Activated CD4-positive, alpha-beta T cell treated with anti-CD3 and anti-CD28 coated beads, Interleukin-2, amount 50 U/mL, for 48 hours (primary cell): ENCODE data around the gene CARM1.
"Not testable (repeated sequence)": the region's sequence is repeated elsewhere in the genome, so short reads cannot be mapped to it uniquely, and the experiment has no call there.

ENCODE experiments used
- DNase-seq, 2 experiments: peaks; one replicate each; pipeline ENCODE4 v3.0.0-alpha.2; 2020

CARM1 gene

DNA sequence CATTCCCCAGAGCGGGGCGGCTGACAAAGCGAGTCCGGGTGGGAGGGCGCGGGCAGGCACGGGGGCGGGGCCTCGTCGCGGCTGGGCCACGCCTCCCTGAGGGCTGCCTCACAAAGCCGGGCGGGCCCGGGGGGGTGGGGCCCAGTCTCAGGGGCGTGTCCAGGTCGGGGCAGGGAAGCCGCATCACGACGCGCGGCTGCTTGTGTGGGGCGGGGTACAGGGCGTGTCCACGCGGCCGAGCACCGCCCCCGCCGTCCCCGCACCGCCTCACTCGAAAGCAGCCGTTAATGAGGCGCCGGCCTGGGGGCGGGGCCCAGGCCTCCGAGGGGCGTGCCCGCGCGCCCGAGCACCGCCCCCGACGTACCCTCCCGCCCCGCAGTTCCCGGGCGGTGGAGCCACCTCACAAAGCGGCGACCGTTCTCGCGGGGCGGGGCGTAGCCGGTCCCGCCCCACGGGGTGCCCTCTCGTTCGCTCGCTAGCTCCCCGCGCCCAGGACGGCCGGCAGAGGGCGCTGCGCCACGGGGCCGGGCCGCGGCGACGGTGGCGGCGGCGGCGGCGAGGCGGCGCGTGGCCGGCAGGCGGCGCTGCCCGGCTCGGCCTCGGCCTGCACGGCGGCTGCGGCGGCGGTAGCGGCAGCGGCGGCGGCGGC is at the start of gene CARM1:
Gene CARM1 (plus strand): TSS at position 599 of the 649 bp plus-strand sequence. CDS start 150 bp downstream, outside the sequence.
- DNase-seq, result peak; percentile 99

DNA sequence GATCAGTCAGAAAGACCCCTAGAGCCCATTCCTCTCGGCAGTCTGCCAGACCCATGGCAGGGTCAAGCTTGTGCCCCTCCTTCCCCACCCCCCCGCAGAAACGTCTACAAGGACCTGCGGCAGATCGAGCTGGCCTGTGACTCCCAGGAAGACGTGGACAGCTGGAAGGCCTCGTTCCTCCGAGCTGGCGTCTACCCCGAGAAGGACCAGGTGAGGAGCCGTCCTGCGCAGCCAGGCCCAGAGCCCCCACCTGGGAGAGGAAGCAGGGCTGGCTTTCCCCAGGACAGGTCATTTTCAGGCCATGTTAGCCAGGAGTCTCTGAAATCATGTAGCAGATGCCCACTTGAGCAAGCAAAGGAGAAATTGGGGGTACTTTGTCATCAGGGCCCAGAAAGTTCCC is 47.7 kb upstream of the CARM1 start:
- no peak for DNase-seq

DNA sequence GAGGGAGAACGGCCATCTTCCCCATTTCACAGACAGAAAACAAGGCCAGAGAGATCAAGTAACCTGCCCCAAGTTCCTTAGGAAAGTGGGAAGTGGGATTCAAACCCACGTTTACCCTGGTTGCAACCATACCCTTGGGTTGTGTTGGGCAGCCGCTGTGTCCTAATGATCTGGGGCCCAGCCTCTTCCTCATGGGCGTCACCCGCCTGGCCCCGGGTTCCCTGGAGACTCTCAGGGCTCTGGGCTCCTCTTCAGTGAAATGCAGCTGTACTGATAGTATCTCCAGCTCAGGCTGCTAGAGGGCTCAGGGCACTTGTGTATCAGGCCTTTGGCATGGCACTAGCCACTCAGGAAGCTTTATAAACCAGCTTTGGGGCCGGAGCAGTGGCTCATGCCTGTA is 45.1 kb upstream of the CARM1 start:
- DNase-seq, result no peak

DNA sequence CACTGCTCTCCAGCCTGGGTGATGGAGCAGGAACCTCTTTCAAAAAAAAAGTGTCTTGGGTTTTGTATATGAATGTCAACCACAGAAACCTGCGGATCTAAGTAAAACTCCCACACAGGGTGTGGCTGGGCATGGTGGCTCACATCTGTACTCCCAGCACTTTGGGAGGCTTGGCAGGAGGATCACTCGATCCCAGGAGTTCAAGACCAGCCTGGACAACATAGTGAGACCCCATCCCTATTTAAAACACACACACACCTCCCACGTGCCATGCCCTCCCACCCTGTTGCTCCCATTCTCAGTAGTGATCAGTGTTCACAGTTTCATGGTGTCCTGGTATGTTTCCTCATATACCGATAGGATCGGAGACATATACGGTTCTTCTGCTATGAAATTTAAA is 44.5 kb upstream of the CARM1 start:
- DNase-seq, result no peak

DNA sequence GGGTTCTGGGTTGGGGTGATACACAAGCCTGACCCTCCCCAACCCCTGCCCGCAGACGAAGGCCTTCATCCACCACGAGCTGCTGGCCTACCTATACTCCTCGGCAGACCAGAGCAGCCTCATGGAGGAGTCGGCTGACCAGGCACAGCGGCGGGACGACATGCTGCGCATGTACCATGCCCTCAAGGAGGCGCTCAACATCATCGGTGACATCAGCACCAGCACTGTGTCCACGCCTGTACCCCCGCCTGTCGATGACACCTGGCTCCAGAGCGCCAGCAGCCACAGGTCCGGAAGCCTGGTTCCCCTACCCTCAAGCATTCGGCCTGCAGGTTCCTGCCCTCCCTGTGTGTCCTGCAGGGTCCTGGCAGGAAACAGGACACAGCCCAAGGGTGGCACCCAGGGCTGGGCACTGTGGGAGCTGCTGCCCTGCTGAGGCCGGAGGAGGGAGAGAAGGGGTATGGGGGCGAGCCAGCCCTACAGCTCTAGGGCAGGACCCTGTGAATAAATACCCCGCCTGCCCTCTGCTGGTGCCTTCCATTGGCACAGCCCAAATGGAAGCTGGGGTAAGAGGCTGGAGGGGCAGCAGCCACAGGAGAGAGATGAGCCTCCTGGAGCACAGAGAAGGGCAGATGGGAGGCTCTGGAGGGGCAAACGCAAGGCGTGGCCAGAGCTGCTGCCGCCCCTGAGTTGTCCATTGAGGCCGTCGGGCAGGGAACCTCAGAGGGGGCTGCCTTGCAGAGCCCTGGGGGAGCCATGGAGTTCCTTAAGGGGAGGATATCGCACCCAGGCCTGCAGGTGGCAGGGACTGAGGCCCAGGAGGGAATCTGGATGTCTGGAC is 42.2 kb upstream of the CARM1 start:
- no peak for DNase-seq

DNA sequence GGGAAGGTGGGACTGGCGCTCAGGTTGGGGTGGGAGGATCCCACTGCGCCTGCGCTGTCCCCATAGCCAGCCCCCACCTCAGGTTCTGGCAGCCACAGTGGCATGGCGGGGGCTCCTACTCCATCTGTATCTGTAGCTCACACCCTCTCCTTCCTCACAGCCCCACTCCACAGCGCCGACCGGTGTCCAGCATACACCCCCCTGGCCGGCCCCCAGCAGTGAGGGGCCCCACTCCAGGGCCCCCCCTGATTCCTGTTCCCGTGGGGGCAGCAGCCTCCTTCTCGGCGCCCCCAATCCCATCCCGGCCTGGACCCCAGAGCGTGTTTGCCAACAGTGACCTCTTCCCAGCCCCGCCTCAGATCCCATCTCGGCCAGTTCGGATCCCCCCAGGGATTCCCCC is 41.4 kb upstream of the CARM1 start:
- no peak for DNase-seq

DNA sequence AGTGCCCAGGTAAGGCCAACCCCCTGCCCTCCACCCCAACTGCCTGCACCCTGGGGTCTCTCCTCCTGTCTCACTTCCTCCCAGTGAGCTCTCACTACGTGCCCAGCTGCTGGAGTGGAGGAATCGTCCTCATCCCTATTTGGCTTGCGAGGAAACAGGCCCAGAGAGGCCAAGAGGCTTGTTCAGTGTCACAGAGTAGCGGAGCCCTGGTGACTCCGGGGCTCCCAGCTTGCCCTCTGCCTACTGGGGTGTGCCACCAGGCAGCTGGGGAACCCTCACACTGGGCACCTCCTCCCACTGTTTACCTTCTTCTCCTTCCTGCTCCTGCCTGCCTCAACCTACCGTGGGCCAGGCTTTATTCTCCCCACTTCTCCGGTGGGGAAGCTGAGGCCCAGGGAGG is 41.0 kb upstream of the CARM1 start:
- DNase-seq, result no peak

DNA sequence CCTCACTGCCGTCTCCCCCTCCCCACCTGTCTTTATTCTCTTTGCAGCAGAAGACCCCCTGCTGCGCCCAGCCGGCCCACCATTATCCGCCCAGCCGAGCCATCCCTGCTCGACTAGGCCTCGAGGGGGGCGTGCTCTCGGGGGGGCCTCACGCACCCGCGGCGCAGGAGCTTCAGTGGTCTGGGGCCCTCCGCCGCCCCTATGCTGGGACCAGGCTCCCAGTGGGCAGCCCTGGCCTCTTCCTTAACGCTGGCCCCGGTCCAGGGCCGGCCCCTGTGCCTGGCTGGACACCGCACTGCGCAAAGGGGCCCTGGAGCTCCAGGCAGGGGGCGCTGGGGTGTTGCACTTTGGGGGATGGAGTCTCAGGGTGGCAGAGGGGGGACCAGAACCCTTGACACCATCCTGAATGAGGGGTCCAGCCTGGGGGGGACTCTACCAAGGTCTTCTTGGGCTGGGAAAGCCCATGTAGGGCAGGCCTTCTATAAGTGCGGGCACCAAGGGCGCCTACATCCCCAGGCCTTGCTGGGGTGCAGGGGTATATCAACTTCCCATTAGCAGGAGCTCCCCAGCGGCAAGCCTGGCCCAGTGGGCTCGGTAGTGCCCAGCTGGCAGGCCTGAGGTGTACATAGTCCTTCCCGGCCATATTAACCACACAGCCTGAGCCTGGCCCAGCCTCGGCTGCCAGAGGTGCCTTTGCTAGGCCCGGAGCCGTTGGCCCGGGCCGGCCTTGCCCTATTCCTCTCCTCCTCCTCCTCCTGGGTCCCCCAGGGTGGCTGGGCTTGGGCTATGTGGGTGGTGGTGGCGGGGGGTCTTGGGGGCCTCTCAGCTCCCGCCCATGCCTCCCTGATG is 40.2 kb upstream of the CARM1 start:
- no peak for DNase-seq

DNA sequence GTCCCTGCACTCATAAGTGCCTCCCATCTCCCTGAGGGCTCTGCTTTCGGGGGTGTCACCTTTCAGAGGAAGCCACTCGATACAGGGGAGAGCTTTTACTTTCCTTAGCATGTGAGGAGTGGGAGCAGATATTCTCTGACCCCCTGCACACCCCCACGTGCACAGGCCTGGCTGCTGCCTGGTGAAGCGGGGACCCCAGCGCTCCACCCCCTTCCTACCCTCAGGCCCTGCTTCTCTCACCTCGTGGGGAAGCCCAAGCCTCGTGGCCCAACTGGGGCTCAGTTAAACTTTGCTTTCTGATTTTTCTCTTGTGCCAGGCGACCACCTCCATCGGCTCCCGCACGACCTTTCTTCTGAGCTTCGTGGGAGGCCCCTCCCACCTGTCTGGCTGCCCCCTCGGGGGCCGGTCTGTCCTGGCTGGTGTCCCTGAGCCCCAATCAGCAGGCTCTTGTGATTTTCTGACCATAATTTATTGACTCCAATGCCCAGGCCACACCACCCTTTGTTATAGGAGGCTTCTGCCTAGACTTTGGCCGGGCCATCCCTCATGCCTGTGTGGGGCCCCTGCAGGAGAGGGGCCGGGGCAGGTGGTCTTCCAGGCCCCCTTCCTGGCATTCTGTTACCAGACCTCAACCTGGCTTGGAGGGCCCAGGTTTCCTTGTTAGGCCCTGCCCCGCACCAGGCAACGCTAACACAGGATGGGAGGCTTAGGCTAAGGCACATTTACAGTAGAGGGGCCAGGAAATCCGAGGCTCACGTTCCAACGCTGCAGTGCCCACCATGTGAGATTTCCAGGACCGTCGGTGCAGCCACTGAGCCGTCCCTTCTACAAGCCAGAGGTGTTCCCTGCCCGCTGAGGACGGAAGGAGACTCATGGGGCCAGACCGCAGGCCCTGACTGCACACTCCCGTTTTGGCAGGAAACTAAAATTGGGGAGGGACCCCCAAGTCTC is 39.1 kb upstream of the CARM1 start:
- DNase-seq, result no peak

DNA sequence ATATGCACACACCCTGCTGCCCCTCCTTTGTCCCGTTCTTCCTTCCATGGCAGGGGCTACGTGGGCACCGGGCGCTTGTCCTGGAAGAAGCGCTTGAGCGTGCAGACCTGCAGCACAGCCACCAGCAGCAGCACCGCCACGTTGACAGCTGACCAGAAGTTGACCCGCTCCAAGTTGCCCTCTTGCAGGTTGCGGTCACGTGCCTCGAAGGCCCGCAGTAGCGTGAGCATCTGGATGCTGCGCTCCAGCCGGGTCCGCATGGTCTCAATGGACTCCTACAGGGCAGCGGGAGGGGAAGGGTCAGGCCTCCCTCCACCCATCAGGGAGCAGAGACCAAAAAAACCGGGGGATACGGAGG is 38.4 kb upstream of the CARM1 start:
- no peak for DNase-seq

DNA sequence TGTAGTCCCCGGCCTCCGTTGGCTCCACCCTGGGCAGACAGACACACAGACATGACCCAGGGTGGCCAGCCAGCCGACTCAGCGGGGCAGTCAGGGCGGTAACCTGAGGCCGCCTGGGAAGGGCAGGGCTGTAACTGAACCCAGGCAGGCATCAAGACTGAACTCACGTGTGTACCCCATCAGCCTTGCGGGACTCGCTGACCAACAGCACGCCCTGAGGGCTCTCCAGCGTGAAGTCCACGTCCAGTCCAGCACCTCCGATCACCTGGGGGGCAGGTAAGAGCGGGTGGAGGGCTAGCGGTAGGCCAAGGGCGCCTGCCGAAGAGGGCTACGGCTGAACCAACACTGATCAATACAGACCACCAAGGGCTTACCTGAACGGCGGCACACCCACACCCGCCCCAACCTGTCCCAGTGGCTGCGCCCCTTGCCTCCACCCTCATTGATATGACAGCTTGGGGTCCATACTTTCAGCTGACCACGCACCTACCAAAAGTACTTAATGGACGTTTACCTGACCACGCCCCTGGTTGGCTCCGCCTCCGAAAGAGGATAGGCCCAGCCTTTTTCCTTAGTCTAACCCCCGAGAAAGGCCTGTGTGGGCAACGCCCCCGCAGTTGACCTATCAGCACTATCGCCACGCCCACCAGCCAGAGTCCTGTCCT is 36.1 kb upstream of the CARM1 start:
- DNase-seq, result no peak

DNA sequence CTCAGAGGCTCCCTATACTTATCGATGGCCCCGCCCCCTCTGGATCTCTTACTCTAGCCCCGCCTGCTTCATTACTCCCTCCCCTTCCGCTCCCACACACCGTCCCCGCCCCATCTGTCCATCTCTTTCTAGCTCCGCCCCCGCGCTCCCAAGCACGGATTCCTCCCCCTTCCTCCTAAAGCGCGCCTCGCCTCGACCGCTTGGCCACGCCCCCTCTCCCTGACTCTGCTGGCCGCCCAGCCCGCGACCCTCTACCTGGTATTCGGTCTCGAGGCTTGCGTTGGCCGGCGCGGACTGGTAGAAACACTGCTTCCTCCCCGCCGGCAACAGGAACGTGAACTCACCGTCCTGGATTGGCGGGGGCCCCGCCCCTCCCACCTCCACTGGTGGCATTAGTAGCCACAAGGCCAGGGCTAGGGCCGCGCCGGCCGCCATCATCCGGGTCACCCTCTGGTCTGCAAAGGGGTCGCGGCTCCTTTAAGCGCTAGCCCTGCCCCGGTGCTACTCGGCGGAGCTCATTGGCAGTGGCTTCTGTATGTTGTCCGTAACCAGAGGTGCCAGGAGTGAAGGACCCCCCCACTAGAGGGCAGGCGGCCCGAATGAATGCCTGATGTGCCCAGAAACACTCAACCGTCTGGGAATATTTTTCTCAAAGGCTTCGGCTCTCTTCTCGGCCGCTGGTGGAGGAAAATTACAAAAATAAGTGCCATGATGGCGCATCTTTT is 35.4 kb upstream of the CARM1 start, which contains the start of gene TMED1:
Gene TMED1 (minus strand): TSS at position 459 of the 725 bp plus-strand sequence. CDS start 21 bp downstream, at position 438.
- peak; percentile 99 for DNase-seq

DNA sequence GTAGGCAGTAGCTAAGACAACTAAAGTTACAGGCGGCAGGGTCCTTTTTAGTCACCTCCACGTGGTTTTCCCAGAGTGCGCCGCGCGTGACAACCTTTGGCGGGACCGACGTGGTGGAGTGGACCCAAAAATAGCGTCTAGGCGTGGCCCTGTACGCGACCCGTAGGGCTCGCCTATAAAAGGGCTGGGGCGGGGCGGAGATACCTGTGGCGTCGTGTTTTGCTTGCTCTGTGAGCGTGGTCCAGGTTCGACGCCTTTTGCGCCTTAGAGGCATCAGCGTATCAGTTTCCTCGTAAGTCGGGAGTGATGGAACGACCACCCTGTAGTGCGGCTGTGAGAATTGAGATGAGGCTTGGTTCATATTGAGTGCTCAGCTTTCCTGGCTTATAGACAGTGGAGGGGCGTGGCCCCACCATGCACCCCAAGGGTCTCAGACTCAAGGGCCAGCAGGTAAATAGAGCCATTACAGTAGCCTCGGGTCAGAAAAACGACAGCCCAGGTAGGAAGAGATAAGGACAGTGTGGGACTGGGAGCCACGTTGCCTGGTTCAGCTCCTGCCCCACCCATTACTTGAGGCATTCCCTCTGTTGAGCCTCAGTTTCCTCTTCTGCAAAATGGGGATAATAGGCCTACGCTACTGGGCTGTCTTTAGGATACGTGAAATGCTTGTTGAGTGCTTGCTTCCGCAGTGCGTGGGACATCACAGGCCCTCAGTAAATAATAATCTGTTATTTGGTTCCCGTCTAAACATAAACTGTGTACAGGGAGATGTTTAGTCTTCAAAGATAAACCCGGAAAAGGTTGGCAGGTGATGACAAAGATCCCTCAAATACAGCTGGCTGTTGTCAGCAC is 34.6 kb upstream of the CARM1 start:
- DNase-seq, result peak; percentile 83 to 88

DNA sequence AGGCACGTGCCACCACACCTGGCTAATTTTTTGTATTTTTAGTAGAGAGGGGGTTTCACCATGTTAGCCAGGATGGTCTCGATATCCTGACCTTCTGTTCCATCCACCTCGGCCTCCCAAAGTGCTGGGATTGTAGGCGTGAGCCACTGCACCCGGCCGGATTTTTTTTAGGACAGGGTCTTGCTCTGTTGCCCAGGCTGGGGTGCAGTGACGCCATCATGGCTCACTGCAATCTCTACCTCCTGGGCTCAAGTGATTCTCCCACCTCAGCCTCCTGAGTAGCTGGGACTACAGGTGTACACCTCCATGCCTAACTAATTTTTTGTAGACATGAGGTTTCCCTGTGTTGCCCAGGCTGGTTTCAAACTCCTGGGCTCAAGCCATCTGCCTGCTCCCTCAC is 33.7 kb upstream of the CARM1 start:
- not testable (repeated sequence) for DNase-seq

DNA sequence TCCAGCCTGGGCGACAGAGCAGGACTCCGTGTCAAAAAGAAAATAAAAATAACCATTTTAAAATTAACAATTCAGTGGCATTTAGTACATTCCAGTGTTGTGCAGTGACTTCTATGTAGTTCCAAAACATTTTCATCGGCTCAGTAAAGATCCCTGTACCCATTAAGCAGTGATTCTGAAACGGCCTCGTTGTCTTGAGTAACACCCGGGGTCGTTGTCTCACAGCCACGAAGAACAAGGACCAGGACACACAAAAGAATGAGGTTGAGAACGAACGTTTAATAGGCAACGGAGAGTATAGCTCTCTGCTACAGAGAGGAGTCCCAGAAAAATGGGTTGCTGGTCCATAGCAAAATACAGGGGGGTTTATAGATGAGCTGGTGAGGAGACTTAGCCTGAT is 33.0 kb upstream of the CARM1 start:
- no peak for DNase-seq

DNA sequence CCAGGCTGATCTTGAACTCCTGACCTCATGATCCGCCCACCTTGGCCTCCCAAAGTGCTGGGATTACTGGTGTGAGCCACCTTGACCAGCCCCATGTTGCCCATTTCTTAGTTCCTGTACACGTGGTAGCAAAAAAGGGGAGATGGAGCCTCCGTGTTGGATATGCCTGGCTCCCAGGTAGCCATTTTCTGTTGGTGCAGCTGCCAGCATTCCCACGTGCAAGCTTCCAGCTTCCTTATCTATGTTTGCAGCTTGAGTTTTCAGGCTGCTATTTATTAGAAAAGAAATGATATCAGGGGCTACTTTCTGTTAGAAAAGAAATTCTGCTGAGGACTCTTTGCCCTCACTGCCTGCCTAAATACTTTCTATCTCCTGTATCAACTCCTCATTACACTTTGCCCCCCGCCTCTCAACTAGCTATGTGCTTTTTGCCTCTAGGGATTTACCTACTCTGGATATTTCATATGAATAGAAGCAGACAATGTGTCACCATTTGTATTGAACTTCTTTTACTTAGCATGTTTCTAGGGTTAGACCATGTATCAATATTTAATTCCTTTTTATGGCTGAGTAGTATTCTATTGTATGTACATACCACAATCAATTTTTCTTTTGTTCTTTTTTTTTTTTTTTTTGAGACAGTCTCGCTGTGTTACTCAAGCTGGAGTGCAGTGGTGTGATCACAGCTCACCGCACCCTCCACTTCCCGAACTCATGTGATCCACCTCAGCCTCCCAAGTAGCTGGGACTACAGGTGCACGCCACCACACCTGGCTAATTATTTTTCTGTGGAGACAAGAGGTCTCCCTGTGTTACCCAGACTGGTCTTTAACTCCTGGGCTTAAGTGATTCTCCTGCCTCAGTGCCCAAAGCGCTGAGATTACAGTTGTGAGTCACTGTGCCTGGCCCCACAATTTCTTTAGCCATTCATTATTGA is 32.0 kb upstream of the CARM1 start:
- DNase-seq, result no peak

DNA sequence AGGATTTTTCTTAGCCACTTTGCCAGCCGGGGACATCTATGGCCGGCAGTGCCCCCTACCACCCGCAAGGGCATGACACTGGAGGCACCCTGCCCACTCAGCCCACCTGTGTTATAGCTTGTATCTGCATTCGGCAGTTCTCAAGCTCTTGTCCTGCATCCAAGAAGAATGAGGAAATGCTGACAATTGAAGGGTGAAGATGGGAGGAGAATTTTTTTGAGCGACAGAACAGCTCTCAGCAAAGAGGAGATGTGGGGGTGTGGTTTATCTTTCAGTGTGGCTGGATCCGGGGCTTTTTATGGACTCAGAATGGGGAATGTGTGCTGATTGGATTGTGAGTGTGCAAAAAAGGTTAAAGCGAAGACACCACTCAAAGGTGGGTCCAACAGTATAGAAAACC is 28.6 kb upstream of the CARM1 start:
- no peak for DNase-seq

DNA sequence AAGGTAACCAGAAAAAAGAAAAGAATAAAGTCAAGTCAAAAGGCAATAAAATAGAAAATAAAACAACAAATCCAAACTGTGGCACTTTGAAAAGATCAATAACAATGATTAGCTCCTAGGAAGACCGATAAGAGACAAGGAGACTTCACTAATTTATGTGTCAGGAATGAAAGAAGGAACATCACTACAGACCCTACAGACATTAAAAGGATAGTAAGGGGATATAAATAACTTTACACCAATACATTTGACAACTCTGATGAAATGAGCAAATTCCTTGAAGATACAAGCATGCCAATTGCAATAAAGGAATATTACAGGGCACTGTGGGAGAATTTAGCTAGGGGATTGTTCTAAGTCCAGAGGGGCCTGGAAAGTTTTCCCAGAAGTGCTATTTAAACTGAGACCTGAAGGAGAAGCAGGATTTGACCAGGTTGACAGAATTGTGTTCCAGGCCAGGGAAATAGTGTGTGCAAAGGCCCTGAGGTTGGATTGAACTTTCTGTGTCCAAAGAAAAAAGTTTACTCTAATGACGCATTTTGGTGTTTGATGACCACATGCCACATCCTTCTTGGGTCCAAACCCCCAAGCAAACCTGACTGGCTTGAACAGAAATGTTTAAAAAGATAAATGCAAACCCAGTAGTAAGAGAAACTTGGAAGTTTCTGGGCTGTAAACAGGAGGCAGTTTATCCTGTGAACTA is 24.7 kb upstream of the CARM1 start:
- DNase-seq, result no peak
